Smooth muscle cell (in vitro differentiated cells): Measurements from ENCODE around the gene CXCL8. TPM values are rescaled to one million over a fixed set of nuclear protein-coding genes. Genes with fewer than 3 reads are reported as not detected.

ENCODE experiments used
- DNase-seq: peaks from one replicate; lab custom pipeline; 2025; ENCODE audit not compliant: unreplicated experiment; lab: John Stamatoyannopoulos, UW
- H2AFZ ChIP-seq: fragments of 200-600 bp; sonication (generic); 2 replicates; pipeline ENCODE4 v1.6.0; 2016; ENCODE audit warnings: antibody characterized with exemption, low read depth, mild to moderate bottlenecking
- H3F3A ChIP-seq: fragments of 200-600 bp; sonication (generic); 2 replicates; pipeline ENCODE4 v1.6.0; 2017; ENCODE audit warnings: antibody characterized with exemption, low read depth
- H3K27ac ChIP-seq: fragments of 200-600 bp; sonication (generic); 2 replicates; pipeline ENCODE4 v1.5.1; 2016; ENCODE audit warnings: low read depth, mild to moderate bottlenecking
- H3K27me3 ChIP-seq: fragments of 200-600 bp; sonication (generic); 2 replicates; pipeline ENCODE4 v1.6.1; 2016; ENCODE audit warnings: low read depth, mild to moderate bottlenecking
- H3K36me3 ChIP-seq: fragments of 200-600 bp; sonication (generic); 2 replicates; pipeline ENCODE4 v1.5.1; 2016; ENCODE audit warnings: low read depth
- H3K4me1 ChIP-seq: fragments of 200-600 bp; sonication (generic); 2 replicates; pipeline ENCODE4 v1.5.1; 2016; ENCODE audit warnings: low read depth
- H3K4me2 ChIP-seq: fragments of 200-600 bp; sonication (generic); 2 replicates; pipeline ENCODE4 v1.6.0; 2016; ENCODE audit warnings: mild to moderate bottlenecking
- H3K4me3 ChIP-seq: fragments of 200-600 bp; sonication (generic); 2 replicates; pipeline ENCODE4 v1.5.1; 2016; ENCODE audit warnings: mild to moderate bottlenecking
- H3K79me2 ChIP-seq: fragments of 200-600 bp; sonication (generic); 2 replicates; pipeline ENCODE4 v1.6.0; 2016; ENCODE audit warnings: low read depth, mild to moderate bottlenecking
- H3K9ac ChIP-seq: fragments of 200-600 bp; sonication (generic); 2 replicates; pipeline ENCODE4 v1.6.0; 2016; ENCODE audit warnings: low read depth
- H3K9me3 ChIP-seq: fragments of 200-600 bp; sonication (generic); replicated peaks from 2 replicates; pipeline ENCODE4 v1.5.1; 2016; ENCODE audit warnings: low read depth
- H4K20me1 ChIP-seq: fragments of 200-600 bp; sonication (generic); 2 replicates; pipeline ENCODE4 v1.6.0; 2016; ENCODE audit warnings: low read depth
- CTCF ChIP-seq: fragments of 200-600 bp; sonication (generic); IDR thresholded peaks from 2 replicates; pipeline ENCODE4 v1.5.1; 2017; ENCODE audit warnings: borderline replicate concordance, mild to moderate bottlenecking, antibody characterized with exemption; ENCODE audit not compliant: insufficient read depth, poor library complexity, severe bottlenecking
- WGBS: methylation state at CpG from one replicate; pipeline ENCODE4 v1.1.7; 2016; ENCODE audit warnings: low lambda C conversion rate; 5-methylcytosine and 5-hydroxymethylcytosine counted together
- polyA plus RNA-seq: library from polyadenylated mRNA; unstranded; fragments of >200 nt; fragmentation: Nextera tagmentation; extraction: Ambion mirVana; gene quantifications from 2 replicates; pipeline ENCODE4 v1.2.1, GENCODE V29; 2016
- total RNA-seq: library from RNA; depleted of rRNA; stranded (reverse); fragments of >200 nt; gene quantifications from 2 replicates; pipeline ENCODE4 v1.2.3, GENCODE V29; 2014

CXCL8 gene
- total and polyA plus RNA-seq, 2 experiments from 2014 or later, result 8.7 to 37.9 TPM

- Histone ChIP-seq H3K27ac (no peak overlapping the region), H3K27me3 (no peaks in the 10 kb centered on the region), H4K20me1 (no peaks in the 10 kb centered on the region), H3K4me2 (no peak overlapping the region), H3K4me1 (peaks cover 7% of the 10 kb centered on the region), H3K36me3 (no peaks in the 10 kb centered on the region), H3K4me3 (no peak overlapping the region), H3K9me3 (no peaks in the 10 kb centered on the region), H3K9ac (no peak overlapping the region), H2AFZ (no peak overlapping the region), H3K79me2 (no peaks in the 10 kb centered on the region), H3F3A (no peaks in the 10 kb centered on the region)
- TF ChIP-seq CTCF, result no peak
- WGBS, result 85% methylated on average over 3 of the region's 3 CpGs
- DNase-seq, result no peak
Measured at GRCh38 chr4:73730867-73731266, 9.5 kb upstream of the CXCL8 start.

- H3K4me2 ChIP-seq, result no peak overlapping the region
- DNase-seq, result no peak
- H3K27me3 ChIP-seq, result no peaks in the 10 kb centered on the region
- WGBS, result 94% methylated on average over 8 of the region's 8 CpGs
- H3K4me3 ChIP-seq, result no peak overlapping the region
- H3K4me1 ChIP-seq, result no peaks in the 10 kb centered on the region
- H3F3A ChIP-seq, result no peaks in the 10 kb centered on the region
- H3K9ac ChIP-seq, result no peak overlapping the region
- H2AFZ ChIP-seq, result no peak overlapping the region
- H3K9me3 ChIP-seq, result no peaks in the 10 kb centered on the region
- no peaks in the 10 kb centered on the region for H3K79me2 ChIP-seq
- no peaks in the 10 kb centered on the region for H3K36me3 ChIP-seq
- H4K20me1 ChIP-seq, result no peaks in the 10 kb centered on the region
- no peak for TF ChIP-seq CTCF
- H3K27ac ChIP-seq, result no peak overlapping the region
Measured at GRCh38 chr4:73731968-73732610, 8.3 kb upstream of the CXCL8 start.

GRCh38 chr4:73732759-73733431 is 7.5 kb upstream of the CXCL8 start:
- H3K4me1 ChIP-seq, result no peaks in the 10 kb centered on the region
- WGBS, result 95% methylated on average over 1 of the region's 1 CpG
- no peaks in the 10 kb centered on the region for H3K9me3 ChIP-seq

More at GRCh38 chr4:73732759-73733431, 7.5 kb upstream of the CXCL8 start:
- DNase-seq, result no peak
- H3K9ac ChIP-seq, result no peak overlapping the region
- no peaks in the 10 kb centered on the region for H3K79me2 ChIP-seq
- H3K27me3 ChIP-seq, result no peaks in the 10 kb centered on the region
- TF ChIP-seq CTCF, result no peak
- H3K4me2 ChIP-seq, result no peak overlapping the region
- no peaks in the 10 kb centered on the region for H3K36me3 ChIP-seq
- H3K27ac ChIP-seq, result no peak overlapping the region
- H3F3A ChIP-seq, result no peaks in the 10 kb centered on the region
- H3K4me3 ChIP-seq, result no peak overlapping the region
- no peak overlapping the region for H2AFZ ChIP-seq
- H4K20me1 ChIP-seq, result no peaks in the 10 kb centered on the region
